Right lobe of liver (tissue), 4 donors: Measurements from ENCODE around the gene LEKR1.

ENCODE experiments used
- CTCF ChIP-seq, 4 donors: fragments of 200-600 bp in 3 of 4; fragments of 450-650 bp in 1 of 4; IDR thresholded peaks; one replicate each; pipeline versions ENCODE4 v1.5.1 to v1.8.0; 2016 to 2022; ENCODE audit warnings: antibody characterized with exemption in 4 of 4, mild to moderate bottlenecking in 2 of 4
- POLR2A ChIP-seq: fragments of 450-650 bp; IDR thresholded peaks from one replicate; pipeline ENCODE4 v1.6.1; 2017; ENCODE audit warnings: antibody characterized with exemption, mild to moderate bottlenecking
- donor health status: DM: no; HTN: no; CAD: no.
- donor health status: DM: no; HTN: no; CAD: no.
- donor health status: DM: no; HTN: yes; CAD: no.

GRCh38 chr3:156906275-156906674, 80.1 kb downstream of the LEKR1 start:
- no peak for TF ChIP-seq POLR2A
- no peak for TF ChIP-seq CTCF (IDR thresholded peaks at IDR 0.05)
